Measurements from ENCODE around the gene CMTM8. TPM values are rescaled to one million over a fixed set of nuclear protein-coding genes. Genes with fewer than 3 reads are reported as not detected.

CMTM8 gene
- total RNA-seq, 1 experiment from 2014 or later = 28.5 TPM

- H3K4me3 ChIP-seq (ENCODE audit: low read depth, low read length) = no peak overlapping the region
- no peak for DNase-seq
- no peak for TF ChIP-seq CTCF (IDR thresholded peaks at IDR 0.05; ENCODE audit: insufficient read depth in 1 of 2, low read depth in 1 of 2, low read length in 1 of 2, severe bottlenecking in 1 of 2, unreplicated experiment in 1 of 2)
- H3K4me1 ChIP-seq = peaks cover 21% of the 10 kb centered on the region
- peaks cover 18% of the 10 kb centered on the region for H3K4me1 Mint-ChIP-seq (ENCODE audit: low read depth, unreplicated experiment)
- H3K27me3 Mint-ChIP-seq (ENCODE audit: insufficient read depth, unreplicated experiment) = no peaks in the 10 kb centered on the region
- no TSS peak for BruUV-seq (replicated peaks)
- H3K9me3 Mint-ChIP-seq (ENCODE audit: unreplicated experiment) = no peaks in the 10 kb centered on the region
- no peak overlapping the region for H3K27ac Mint-ChIP-seq (ENCODE audit: unreplicated experiment)
- intact Hi-C loops (cut with micrococcal nuclease; ENCODE audit: unreplicated experiment) = no loop called here
- no peaks in the 10 kb centered on the region for H3K36me3 Mint-ChIP-seq (ENCODE audit: insufficient read depth, unreplicated experiment)
- POLR2A ChIA-PET = no interaction called here
- CTCF ChIA-PET = no interaction called here
- no peaks in the 10 kb centered on the region for H3K9me3 ChIP-seq
- H3K27me3 ChIP-seq (replicated peaks; ENCODE audit: control insufficient read depth, insufficient read depth, low read length) = no peaks in the 10 kb centered on the region
- H3K36me3 ChIP-seq (ENCODE audit: control insufficient read depth, insufficient read depth, low read length) = no peaks in the 10 kb centered on the region
- H3K4me3 Mint-ChIP-seq (ENCODE audit: unreplicated experiment) = no peak overlapping the region
These were observed 69.9 kb downstream of the CMTM8 start for GRCh38 chr3:32308378-32308777.

GRCh38 chr3:32309654-32310242 lies 71.3 kb downstream of the CMTM8 start:
- H3K27ac Mint-ChIP-seq (ENCODE audit: unreplicated experiment) = no peak overlapping the region
- H3K9me3 Mint-ChIP-seq (ENCODE audit: unreplicated experiment) = no peaks in the 10 kb centered on the region
- peaks cover 16% of the 10 kb centered on the region for H3K4me1 ChIP-seq
- H3K4me1 Mint-ChIP-seq (ENCODE audit: low read depth, unreplicated experiment) = peaks cover 17% of the 10 kb centered on the region
- TF ChIP-seq CTCF (IDR thresholded peaks at IDR 0.05; ENCODE audit: insufficient read depth in 1 of 2, low read depth in 1 of 2, low read length in 1 of 2, severe bottlenecking in 1 of 2, unreplicated experiment in 1 of 2) = no peak
- H3K27me3 Mint-ChIP-seq (ENCODE audit: insufficient read depth, unreplicated experiment) = no peaks in the 10 kb centered on the region
- intact Hi-C loops (cut with micrococcal nuclease; ENCODE audit: unreplicated experiment) = no loop called here
- ChIA-PET CTCF (no interaction called here), POLR2A (interaction anchor here (0.7 kb wide), 1 partner anchor 38 kb away, joined by 3 read pairs; no protein-coding TSS in a partner anchor)
- H3K9me3 ChIP-seq = no peaks in the 10 kb centered on the region
- DNase-seq = no peak
- BruUV-seq (replicated peaks) = no TSS peak
- H3K36me3 Mint-ChIP-seq (ENCODE audit: insufficient read depth, unreplicated experiment) = no peaks in the 10 kb centered on the region
- H3K4me3 ChIP-seq (ENCODE audit: low read depth, low read length) = no peak overlapping the region
- no peak overlapping the region for H3K4me3 Mint-ChIP-seq (ENCODE audit: unreplicated experiment)
- no peaks in the 10 kb centered on the region for H3K36me3 ChIP-seq (ENCODE audit: control insufficient read depth, insufficient read depth, low read length)
- H3K27me3 ChIP-seq (replicated peaks; ENCODE audit: control insufficient read depth, insufficient read depth, low read length) = no peaks in the 10 kb centered on the region

- H3K36me3 Mint-ChIP-seq (ENCODE audit: insufficient read depth, unreplicated experiment) = no peaks in the 10 kb centered on the region
- no peak for TF ChIP-seq CTCF (IDR thresholded peaks at IDR 0.05; ENCODE audit: insufficient read depth in 1 of 2, low read depth in 1 of 2, low read length in 1 of 2, severe bottlenecking in 1 of 2, unreplicated experiment in 1 of 2)
- Histone ChIP-seq H3K27me3 (replicated peaks; ENCODE audit: control insufficient read depth, insufficient read depth, low read length) (no peaks in the 10 kb centered on the region), H3K9me3 (no peaks in the 10 kb centered on the region), H3K4me3 (ENCODE audit: low read depth, low read length) (no peak overlapping the region), H3K36me3 (ENCODE audit: control insufficient read depth, insufficient read depth, low read length) (no peaks in the 10 kb centered on the region), H3K4me1 (peaks cover 15% of the 10 kb centered on the region; the same call in 1 of the 2 replicates)
- intact Hi-C loops (cut with micrococcal nuclease; ENCODE audit: unreplicated experiment) = no loop called here
- DNase-seq = no peak
- peaks cover 15% of the 10 kb centered on the region for H3K4me1 Mint-ChIP-seq (ENCODE audit: low read depth, unreplicated experiment)
- POLR2A ChIA-PET = no interaction called here
- CTCF ChIA-PET = no interaction called here
- no peak overlapping the region for H3K27ac Mint-ChIP-seq (ENCODE audit: unreplicated experiment)
- no peak overlapping the region for H3K4me3 Mint-ChIP-seq (ENCODE audit: unreplicated experiment)
- no TSS peak for BruUV-seq (replicated peaks)
- no peaks in the 10 kb centered on the region for H3K9me3 Mint-ChIP-seq (ENCODE audit: unreplicated experiment)
- H3K27me3 Mint-ChIP-seq (ENCODE audit: insufficient read depth, unreplicated experiment) = no peaks in the 10 kb centered on the region
These were observed 71.9 kb downstream of the CMTM8 start for GRCh38 chr3:32310336-32310735.
